ENCODE results near the gene SPATA12.

GRCh38 chr3:57036952-57037351 lies 23.5 kb upstream of the SPATA12 start:
- TF ChIP-seq CTCF (IDR thresholded peaks at IDR 0.05), result no peak
- TF ChIP-seq EP300 (IDR thresholded peaks at IDR 0.05), result no peak
- TF ChIP-seq POLR2A (IDR thresholded peaks at IDR 0.05), result no peak

Data from tibial nerve (tissue), 4 donors.